HEK293 (cell line): ENCODE results near the gene RETREG3.
A peak's percentile ranks its signal among the peaks of the same experiment; 100 is the strongest.

Experiments
- KLF16 ChIP-seq: fragments of 450-650 bp; formaldehyde crosslinking; IDR thresholded peaks from 2 replicates; pipeline ENCODE4 v1.5.1; 2017; ENCODE audit warnings: missing biosample characterization, missing genetic modification characterization
- KLF17 ChIP-seq: fragments of 450-650 bp; formaldehyde crosslinking; IDR thresholded peaks from 2 replicates; pipeline ENCODE4 v1.5.1; 2016; ENCODE audit warnings: missing biosample characterization, missing genetic modification characterization
- MEIS1 ChIP-seq: sonication (generic); formaldehyde crosslinking; IDR thresholded peaks from 2 replicates; pipeline ENCODE4 v1.8.1; 2022; ENCODE audit warnings: missing genetic modification reagents, mild to moderate bottlenecking, borderline replicate concordance
- MYNN ChIP-seq: fragments of 450-650 bp; formaldehyde crosslinking; IDR thresholded peaks from 2 replicates; pipeline ENCODE4 v1.5.1; 2016; ENCODE audit warnings: missing biosample characterization, missing genetic modification characterization, borderline replicate concordance
- OVOL3 ChIP-seq: fragments of 450-650 bp; formaldehyde crosslinking; IDR thresholded peaks from 2 replicates; pipeline ENCODE4 v1.5.1; 2016; ENCODE audit warnings: missing biosample characterization, missing genetic modification characterization
- SP3 ChIP-seq: fragments of 450-650 bp; formaldehyde crosslinking; IDR thresholded peaks from 2 replicates; pipeline ENCODE4 v1.5.1; 2016; ENCODE audit warnings: missing biosample characterization, missing genetic modification characterization
- SP7 ChIP-seq: fragments of 450-650 bp; formaldehyde crosslinking; IDR thresholded peaks from 2 replicates; pipeline ENCODE4 v1.5.1; 2016; ENCODE audit warnings: missing biosample characterization, missing genetic modification characterization
- ZBTB21 ChIP-seq: fragments of 450-650 bp; formaldehyde crosslinking; IDR thresholded peaks from 2 replicates; pipeline ENCODE4 v1.5.1; 2017; ENCODE audit warnings: missing biosample characterization, missing genetic modification characterization
- ZEB2 ChIP-seq: fragments of 450-650 bp; formaldehyde crosslinking; IDR thresholded peaks from 2 replicates; pipeline ENCODE4 v1.5.1; 2016; ENCODE audit warnings: missing biosample characterization, missing genetic modification characterization
- ZNF112 ChIP-seq: fragments of 450-650 bp; formaldehyde crosslinking; IDR thresholded peaks from 2 replicates; pipeline ENCODE4 v1.5.0; 2017; ENCODE audit warnings: missing biosample characterization, missing genetic modification characterization
- ZNF114 ChIP-seq: fragments of 450-650 bp; formaldehyde crosslinking; IDR thresholded peaks from 2 replicates; pipeline ENCODE4 v1.5.0; 2017; ENCODE audit warnings: missing biosample characterization, missing genetic modification characterization
- ZNF132 ChIP-seq: fragments of 450-650 bp; formaldehyde crosslinking; IDR thresholded peaks from 2 replicates; pipeline ENCODE4 v1.5.1; 2017; ENCODE audit warnings: missing biosample characterization, missing genetic modification characterization, borderline replicate concordance
- ZNF133 ChIP-seq: fragments of 450-650 bp; formaldehyde crosslinking; IDR thresholded peaks from 2 replicates; pipeline ENCODE4 v1.5.1; 2016; ENCODE audit warnings: missing biosample characterization, missing genetic modification characterization
- ZNF155 ChIP-seq: fragments of 450-650 bp; formaldehyde crosslinking; IDR thresholded peaks from 2 replicates; pipeline ENCODE4 v1.5.1; 2016; ENCODE audit warnings: missing biosample characterization, missing genetic modification characterization
- ZNF157 ChIP-seq: fragments of 450-650 bp; formaldehyde crosslinking; IDR thresholded peaks from 2 replicates; pipeline ENCODE4 v1.5.1; 2016; ENCODE audit warnings: missing biosample characterization, missing genetic modification characterization
- ZNF174 ChIP-seq: fragments of 450-650 bp; formaldehyde crosslinking; IDR thresholded peaks from 2 replicates; pipeline ENCODE4 v1.5.0; 2017; ENCODE audit warnings: missing biosample characterization, mild to moderate bottlenecking, missing genetic modification characterization
- ZNF221 ChIP-seq: fragments of 450-650 bp; formaldehyde crosslinking; IDR thresholded peaks from 2 replicates; pipeline ENCODE4 v1.5.1; 2017; ENCODE audit warnings: missing biosample characterization, missing genetic modification characterization, borderline replicate concordance
- ZNF23 ChIP-seq: fragments of 450-650 bp; formaldehyde crosslinking; IDR thresholded peaks from 2 replicates; pipeline ENCODE4 v1.5.1; 2016; ENCODE audit warnings: missing biosample characterization, missing genetic modification characterization, borderline replicate concordance
- ZNF239 ChIP-seq: fragments of 450-650 bp; formaldehyde crosslinking; IDR thresholded peaks from 2 replicates; pipeline ENCODE4 v1.5.1; 2016; ENCODE audit warnings: missing biosample characterization, missing genetic modification characterization
- ZNF324 ChIP-seq: fragments of 450-650 bp; formaldehyde crosslinking; IDR thresholded peaks from 2 replicates; pipeline ENCODE4 v1.5.1; 2016; ENCODE audit warnings: missing biosample characterization, missing genetic modification characterization
- ZNF335 ChIP-seq: fragments of 450-650 bp; formaldehyde crosslinking; conservative IDR thresholded peaks from 2 replicates; pipeline ENCODE4 v1.5.1; 2016; ENCODE audit warnings: missing biosample characterization, missing genetic modification characterization
- ZNF391 ChIP-seq: fragments of 450-650 bp; formaldehyde crosslinking; IDR thresholded peaks from 2 replicates; pipeline ENCODE4 v1.5.1; 2016; ENCODE audit warnings: low read depth, missing biosample characterization, missing genetic modification characterization, borderline replicate concordance
- ZNF416 ChIP-seq: fragments of 450-650 bp; formaldehyde crosslinking; IDR thresholded peaks from 2 replicates; pipeline ENCODE4 v1.5.1; 2016; ENCODE audit warnings: missing biosample characterization, missing genetic modification characterization
- ZNF433 ChIP-seq: fragments of 450-650 bp; formaldehyde crosslinking; IDR thresholded peaks from 2 replicates; pipeline ENCODE4 v1.5.1; 2016; ENCODE audit warnings: missing biosample characterization, missing genetic modification characterization, low read depth
- ZNF48 ChIP-seq: fragments of 450-650 bp; formaldehyde crosslinking; IDR thresholded peaks from 2 replicates; pipeline ENCODE4 v1.5.1; 2016; ENCODE audit warnings: missing biosample characterization, missing genetic modification characterization
- ZNF548 ChIP-seq: fragments of 450-650 bp; formaldehyde crosslinking; IDR thresholded peaks from 2 replicates; pipeline ENCODE4 v1.5.1; 2016; ENCODE audit warnings: missing biosample characterization, missing genetic modification characterization
- ZNF555 ChIP-seq: fragments of 450-650 bp; formaldehyde crosslinking; conservative IDR thresholded peaks from 2 replicates; pipeline ENCODE4 v1.5.1; 2017; ENCODE audit warnings: missing biosample characterization, mild to moderate bottlenecking, missing genetic modification characterization, inconsistent platforms
- ZNF610 ChIP-seq: fragments of 450-650 bp; formaldehyde crosslinking; IDR thresholded peaks from 2 replicates; pipeline ENCODE4 v1.5.1; 2016; ENCODE audit warnings: missing biosample characterization, missing genetic modification characterization, borderline replicate concordance
- ZNF692 ChIP-seq: fragments of 450-650 bp; formaldehyde crosslinking; IDR thresholded peaks from 2 replicates; pipeline ENCODE4 v1.5.1; 2016; ENCODE audit warnings: missing biosample characterization, missing genetic modification characterization
- TF ChIP-seq, protein P1 (sequence below): fragments of 450-650 bp; IDR thresholded peaks from 2 replicates; pipeline ENCODE4 v1.5.1; 2018; ENCODE audit warnings: missing biosample characterization, mild to moderate bottlenecking, missing genetic modification characterization
- TF ChIP-seq, protein P2 (sequence below): fragments of 450-650 bp; formaldehyde crosslinking; IDR thresholded peaks from 2 replicates; pipeline ENCODE4 v1.5.0; 2017; ENCODE audit warnings: missing biosample characterization, missing genetic modification characterization, borderline replicate concordance
- TF ChIP-seq, protein P3 (sequence below): fragments of 450-650 bp; formaldehyde crosslinking; IDR thresholded peaks from 2 replicates; pipeline ENCODE4 v1.5.1; 2016; ENCODE audit warnings: missing biosample characterization, missing genetic modification characterization

Gene RETREG3

DNA sequence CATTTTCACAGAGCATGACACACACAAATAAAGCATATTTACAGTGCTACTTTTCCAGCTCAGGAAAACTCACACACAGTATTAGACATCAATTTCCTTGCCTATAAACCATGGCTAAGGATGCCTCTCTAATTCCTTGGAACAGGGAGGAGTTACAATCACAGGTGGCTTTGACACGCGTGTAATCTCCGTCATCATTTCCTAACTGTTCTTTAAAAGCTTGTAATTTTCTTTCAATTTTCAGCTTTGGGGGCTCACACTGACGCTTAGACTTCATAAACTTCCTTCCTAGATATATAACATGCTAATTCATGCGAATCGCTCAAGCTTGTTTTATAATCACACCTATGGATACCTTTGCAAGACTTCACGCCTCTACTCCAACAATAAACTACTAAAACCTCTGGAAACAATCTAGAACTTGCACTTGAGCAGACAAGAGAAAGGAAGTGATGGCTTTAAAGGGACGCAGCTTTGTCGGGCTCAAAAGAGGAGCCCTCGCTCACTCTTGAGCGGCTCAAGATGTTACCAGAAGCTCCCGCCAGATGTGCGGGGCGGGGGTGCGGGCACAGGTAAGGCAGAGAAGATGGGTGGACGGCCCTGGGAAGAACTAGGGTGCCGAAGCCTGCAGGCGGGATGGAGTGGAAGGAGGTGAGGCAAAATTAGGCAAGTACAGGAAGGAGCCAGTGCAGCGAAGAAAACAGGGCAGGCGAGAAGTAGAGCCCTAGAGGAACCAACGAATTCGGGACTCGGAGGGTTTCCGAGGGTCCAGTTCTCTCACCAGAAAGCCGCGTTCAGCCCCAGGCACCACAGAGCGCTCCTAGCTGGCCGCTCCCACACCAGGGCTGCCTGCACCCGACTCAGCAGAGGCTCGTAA is 631 bp downstream of the RETREG3 start (continued):
- TF ChIP-seq ZNF335 (tag by site-specific recombination) (peak; percentile 90), KLF17 (no peak), ZNF48 (tag by site-specific recombination) (no peak), ZNF112 (no peak), ZNF174 (tag by site-specific recombination) (no peak), ZNF133 (no peak), ZNF610 (tag by site-specific recombination) (peak; percentile 74), SP7 (tag by site-specific recombination) (peak; percentile 35), ZNF155 (tag by site-specific recombination) (no peak), SP3 (tag by site-specific recombination) (no peak), ZBTB21 (no peak), ZNF433 (tag by site-specific recombination) (no peak), ZEB2 (tag by site-specific recombination) (peak; percentile 35; the same call in 1 of the 2 replicates), ZNF324 (tag by site-specific recombination) (peak; percentile 26; the same call in 1 of the 2 replicates), ZNF114 (tag by site-specific recombination) (no peak), OVOL3 (tag by site-specific recombination) (no peak), ZNF416 (tag by site-specific recombination) (no peak), KLF16 (tag by site-specific recombination) (no peak), ZNF157 (tag by site-specific recombination) (no peak), ZNF23 (no peak), ZNF221 (tag by site-specific recombination) (no peak), MEIS1 (CRISPR knock-in tag) (no peak), ZNF692 (tag by site-specific recombination) (0 out of 2 replicates have a peak, but pooled peaks have one; percentile 30), ZNF391 (tag by site-specific recombination) (no peak), ZNF239 (tag by site-specific recombination) (no peak), MYNN (tag by site-specific recombination) (peak; percentile 50; the same call in 1 of the 2 replicates), ZNF132 (tag by site-specific recombination) (no peak), ZNF555 (tag by site-specific recombination) (no peak), ZNF548 (tag by site-specific recombination) (no peak)
- TF ChIP-seq, protein P1, sequence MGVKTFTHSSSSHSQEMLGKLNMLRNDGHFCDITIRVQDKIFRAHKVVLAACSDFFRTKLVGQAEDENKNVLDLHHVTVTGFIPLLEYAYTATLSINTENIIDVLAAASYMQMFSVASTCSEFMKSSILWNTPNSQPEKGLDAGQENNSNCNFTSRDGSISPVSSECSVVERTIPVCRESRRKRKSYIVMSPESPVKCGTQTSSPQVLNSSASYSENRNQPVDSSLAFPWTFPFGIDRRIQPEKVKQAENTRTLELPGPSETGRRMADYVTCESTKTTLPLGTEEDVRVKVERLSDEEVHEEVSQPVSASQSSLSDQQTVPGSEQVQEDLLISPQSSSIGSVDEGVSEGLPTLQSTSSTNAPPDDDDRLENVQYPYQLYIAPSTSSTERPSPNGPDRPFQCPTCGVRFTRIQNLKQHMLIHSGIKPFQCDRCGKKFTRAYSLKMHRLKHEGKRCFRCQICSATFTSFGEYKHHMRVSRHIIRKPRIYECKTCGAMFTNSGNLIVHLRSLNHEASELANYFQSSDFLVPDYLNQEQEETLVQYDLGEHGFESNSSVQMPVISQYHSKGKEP (tag by site-specific recombination) = no peak
- TF ChIP-seq, protein P2, sequence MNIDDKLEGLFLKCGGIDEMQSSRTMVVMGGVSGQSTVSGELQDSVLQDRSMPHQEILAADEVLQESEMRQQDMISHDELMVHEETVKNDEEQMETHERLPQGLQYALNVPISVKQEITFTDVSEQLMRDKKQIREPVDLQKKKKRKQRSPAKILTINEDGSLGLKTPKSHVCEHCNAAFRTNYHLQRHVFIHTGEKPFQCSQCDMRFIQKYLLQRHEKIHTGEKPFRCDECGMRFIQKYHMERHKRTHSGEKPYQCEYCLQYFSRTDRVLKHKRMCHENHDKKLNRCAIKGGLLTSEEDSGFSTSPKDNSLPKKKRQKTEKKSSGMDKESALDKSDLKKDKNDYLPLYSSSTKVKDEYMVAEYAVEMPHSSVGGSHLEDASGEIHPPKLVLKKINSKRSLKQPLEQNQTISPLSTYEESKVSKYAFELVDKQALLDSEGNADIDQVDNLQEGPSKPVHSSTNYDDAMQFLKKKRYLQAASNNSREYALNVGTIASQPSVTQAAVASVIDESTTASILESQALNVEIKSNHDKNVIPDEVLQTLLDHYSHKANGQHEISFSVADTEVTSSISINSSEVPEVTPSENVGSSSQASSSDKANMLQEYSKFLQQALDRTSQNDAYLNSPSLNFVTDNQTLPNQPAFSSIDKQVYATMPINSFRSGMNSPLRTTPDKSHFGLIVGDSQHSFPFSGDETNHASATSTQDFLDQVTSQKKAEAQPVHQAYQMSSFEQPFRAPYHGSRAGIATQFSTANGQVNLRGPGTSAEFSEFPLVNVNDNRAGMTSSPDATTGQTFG (tag by site-specific recombination) = no peak
- TF ChIP-seq, protein P3, sequence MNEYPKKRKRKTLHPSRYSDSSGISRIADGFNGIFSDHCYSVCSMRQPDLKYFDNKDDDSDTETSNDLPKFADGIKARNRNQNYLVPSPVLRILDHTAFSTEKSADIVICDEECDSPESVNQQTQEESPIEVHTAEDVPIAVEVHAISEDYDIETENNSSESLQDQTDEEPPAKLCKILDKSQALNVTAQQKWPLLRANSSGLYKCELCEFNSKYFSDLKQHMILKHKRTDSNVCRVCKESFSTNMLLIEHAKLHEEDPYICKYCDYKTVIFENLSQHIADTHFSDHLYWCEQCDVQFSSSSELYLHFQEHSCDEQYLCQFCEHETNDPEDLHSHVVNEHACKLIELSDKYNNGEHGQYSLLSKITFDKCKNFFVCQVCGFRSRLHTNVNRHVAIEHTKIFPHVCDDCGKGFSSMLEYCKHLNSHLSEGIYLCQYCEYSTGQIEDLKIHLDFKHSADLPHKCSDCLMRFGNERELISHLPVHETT (tag by site-specific recombination) = no peak; the same call in 1 of the 2 replicates
